HepG2 (cell line): ENCODE measurements around the gene NUP153. TPM values are rescaled to one million over a fixed set of nuclear protein-coding genes. Genes with fewer than 3 reads are reported as not detected.

Experiments
- ARNT ChIP-seq: fragments of 450-650 bp; IDR thresholded peaks from 2 replicates; pipeline ENCODE4 v1.6.1; 2017
- ATF7-NPFF ChIP-seq: sonication (generic); formaldehyde crosslinking; IDR thresholded peaks from 2 replicates; pipeline ENCODE4 v1.8.1; 2023; ENCODE audit warnings: mild to moderate bottlenecking, low read depth, missing genetic modification reagents, moderate library complexity
- CSRNP2 ChIP-seq: sonication (generic); formaldehyde crosslinking; conservative IDR thresholded peaks from 2 replicates; pipeline ENCODE4 v1.8.0; 2022; ENCODE audit warnings: low read depth, missing genetic modification reagents
- FOSL1 ChIP-seq: sonication (generic); formaldehyde crosslinking; IDR thresholded peaks from 2 replicates; pipeline ENCODE4 v1.9.0; 2021; ENCODE audit warnings: missing genetic modification reagents, borderline replicate concordance
- GTF2F1 ChIP-seq: fragments of 150-350 bp; IDR thresholded peaks from 2 replicates; pipeline ENCODE4 v1.6.1; 2014; ENCODE audit warnings: low read length
- KAT8 ChIP-seq: IDR thresholded peaks from 2 replicates; pipeline ENCODE4 v1.6.1; 2016; ENCODE audit warnings: missing genetic modification reagents, missing compliant biosample characterization
- KLF15 ChIP-seq: sonication (generic); formaldehyde crosslinking; IDR thresholded peaks from 2 replicates; pipeline ENCODE4 v1.8.1; 2023; ENCODE audit warnings: borderline replicate concordance, mild to moderate bottlenecking, inconsistent platforms, missing genetic modification reagents, mixed read lengths
- KMT2A ChIP-seq: sonication (generic); formaldehyde crosslinking; IDR thresholded peaks from 2 replicates; pipeline ENCODE4 v1.4.0; 2020; ENCODE audit warnings: missing genetic modification reagents
- LBX2 ChIP-seq: sonication (generic); formaldehyde crosslinking; IDR thresholded peaks from 2 replicates; pipeline ENCODE4 v1.5.0; 2020; ENCODE audit warnings: missing genetic modification reagents, mild to moderate bottlenecking, borderline replicate concordance
- MAFF ChIP-seq: IDR thresholded peaks from 2 replicates; pipeline ENCODE4 v1.6.1; 2011; ENCODE audit warnings: low read depth, low read length, improper control_type of control experiment
- NFE2L1 ChIP-seq: sonication (generic); formaldehyde crosslinking; IDR thresholded peaks from 2 replicates; pipeline ENCODE4 v1.4.0; 2020; ENCODE audit warnings: missing genetic modification reagents, mild to moderate bottlenecking, borderline replicate concordance
- NR3C1 ChIP-seq: sonication (generic); formaldehyde crosslinking; IDR thresholded peaks from 2 replicates; pipeline ENCODE4 v1.4.0; 2020; ENCODE audit warnings: missing genetic modification reagents
- PHB2 ChIP-seq: fragments of 450-650 bp; IDR thresholded peaks from 2 replicates; pipeline ENCODE4 v1.6.1; 2018; ENCODE audit not compliant: partially characterized antibody
- RORA ChIP-seq: sonication (generic); formaldehyde crosslinking; IDR thresholded peaks from 2 replicates; pipeline ENCODE4 v1.5.0; 2020; ENCODE audit warnings: mild to moderate bottlenecking, missing genetic modification reagents, moderate library complexity
- SMC3 ChIP-seq: IDR thresholded peaks from 2 replicates; pipeline ENCODE4 v1.6.1; 2011; ENCODE audit warnings: low read length, improper control_type of control experiment
- ZFP41 ChIP-seq: sonication (generic); formaldehyde crosslinking; IDR thresholded peaks from 2 replicates; pipeline ENCODE4 v1.4.0; 2020; ENCODE audit warnings: mild to moderate bottlenecking, missing genetic modification reagents, borderline replicate concordance
- ZNF451 ChIP-seq: sonication (generic); formaldehyde crosslinking; IDR thresholded peaks from 2 replicates; pipeline ENCODE4 v1.5.0; 2020; ENCODE audit warnings: mild to moderate bottlenecking, missing genetic modification reagents
- ZNF670 ChIP-seq: sonication (generic); formaldehyde crosslinking; IDR thresholded peaks from 2 replicates; pipeline ENCODE4 v1.8.0; 2022; ENCODE audit warnings: mild to moderate bottlenecking, missing genetic modification reagents, borderline replicate concordance
- ZNF790 ChIP-seq: sonication (generic); formaldehyde crosslinking; IDR thresholded peaks from 2 replicates; pipeline ENCODE4 v1.8.0; 2022; ENCODE audit warnings: missing genetic modification reagents, mild to moderate bottlenecking, borderline replicate concordance
- ZNF883 ChIP-seq: sonication (generic); formaldehyde crosslinking; IDR thresholded peaks from 2 replicates; pipeline ENCODE4 v1.5.1; 2020; ENCODE audit warnings: mild to moderate bottlenecking, missing genetic modification reagents; ENCODE audit errors: not compliant biosample characterization
- polyA plus RNA-seq, 8 experiments: library from polyadenylated mRNA; depleted of rRNA in 3 of 8; stranded (reverse) in 7 of 8; unstranded in 1 of 8; fragments of >200 nt; fragmentation: Illumina TruSeq in 4 of 8; extraction: Trizol in 4 of 8; gene quantifications; 2 replicates each; pipeline versions ENCODE4 v1.2.1 to v1.2.3, GENCODE V29; 2011 to 2016; ENCODE audit warnings: low read depth in 4 of 8, missing spikeins in 1 of 8, mixed read lengths in 1 of 8; ENCODE audit not compliant: insufficient read depth in 1 of 8
- total RNA-seq, 5 experiments: library from RNA; depleted of rRNA; stranded (reverse); fragments of >200 nt; fragmentation: Illumina TruSeq; extraction: Trizol; gene quantifications; 2 replicates each; pipeline ENCODE4 v1.2.3, GENCODE V29; 2016; ENCODE audit warnings: low read depth in 1 of 5
- TF ChIP-seq, protein P1 (sequence below): IDR thresholded peaks from 2 replicates; pipeline ENCODE4 v1.6.1; 2012; ENCODE audit warnings: inconsistent platforms
- TF ChIP-seq, protein P2 (sequence below): sonication (generic); formaldehyde crosslinking; IDR thresholded peaks from 2 replicates; pipeline ENCODE4 v1.4.0; 2020; ENCODE audit warnings: mild to moderate bottlenecking, missing genetic modification reagents, borderline replicate concordance

NUP153 gene
- total and polyA plus RNA-seq, 2 of the 13 experiments (the other 11 are each of a cell fraction or from before 2014, with no cell fraction given): 29.8 to 55.2 TPM

DNA sequence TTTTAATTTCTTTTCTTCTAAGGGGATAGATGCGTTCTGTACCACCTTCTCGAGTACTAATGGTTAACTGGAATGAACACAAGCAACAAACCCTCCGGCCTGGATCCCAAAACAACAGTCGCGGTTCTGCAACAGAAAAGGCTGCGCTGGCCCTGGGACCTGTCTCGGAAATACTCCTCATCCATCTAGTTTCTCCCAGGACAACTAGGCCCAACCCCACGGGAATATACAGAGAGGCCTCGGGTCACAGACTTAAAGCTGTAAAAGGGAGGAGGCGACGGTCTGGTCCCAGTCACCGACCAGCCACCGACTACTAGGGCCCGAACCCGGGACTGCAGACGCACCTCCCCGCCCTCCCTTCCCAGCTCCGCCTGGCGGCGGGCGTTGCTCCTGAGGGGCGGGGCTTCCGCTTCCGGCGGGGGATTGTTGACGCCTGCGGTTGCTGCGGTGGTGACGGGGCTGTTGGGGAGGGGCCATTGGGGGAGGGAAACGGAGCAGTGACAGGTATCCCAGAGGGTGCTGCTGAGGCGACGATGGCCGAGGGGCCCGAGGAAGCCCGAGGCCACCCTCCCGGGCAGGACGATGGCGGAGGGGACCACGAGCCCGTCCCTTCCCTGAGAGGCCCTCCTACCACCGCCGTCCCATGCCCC is 106.7 kb downstream of the NUP153 start, which contains the start of gene FAM8A1 (continued):
- TF ChIP-seq SMC3 (no peak; the same call in 1 of the 2 replicates), ATF7-NPFF (CRISPR knock-in tag) (peak; percentile 61), MAFF (no peak), GTF2F1 (no peak), RORA (CRISPR knock-in tag) (no peak), ARNT (no peak), KAT8 (CRISPR knock-in tag) (peak; percentile 89), ZNF670 (peak; percentile 98), FOSL1 (no peak), NFE2L1 (no peak), ZNF883 (CRISPR knock-in tag) (peak; percentile 68), ZFP41 (CRISPR knock-in tag) (no peak; the same call in 1 of the 2 replicates), LBX2 (CRISPR knock-in tag) (no peak), ZNF451 (CRISPR knock-in tag) (peak; percentile 77; the same call in 1 of the 2 replicates), KLF15 (peak; percentile 71; the same call in 1 of the 2 replicates), KMT2A (CRISPR knock-in tag) (no peak; the same call in 1 of the 2 replicates), CSRNP2 (CRISPR knock-in tag) (no peak), PHB2 (no peak), ZNF790 (CRISPR knock-in tag) (peak; percentile 96; the same call in 1 of the 2 replicates), NR3C1 (CRISPR knock-in tag) (no peak)
- TF ChIP-seq, protein P1, sequence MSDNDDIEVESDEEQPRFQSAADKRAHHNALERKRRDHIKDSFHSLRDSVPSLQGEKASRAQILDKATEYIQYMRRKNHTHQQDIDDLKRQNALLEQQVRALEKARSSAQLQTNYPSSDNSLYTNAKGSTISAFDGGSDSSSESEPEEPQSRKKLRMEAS: peak; percentile 59
- TF ChIP-seq, protein P2, sequence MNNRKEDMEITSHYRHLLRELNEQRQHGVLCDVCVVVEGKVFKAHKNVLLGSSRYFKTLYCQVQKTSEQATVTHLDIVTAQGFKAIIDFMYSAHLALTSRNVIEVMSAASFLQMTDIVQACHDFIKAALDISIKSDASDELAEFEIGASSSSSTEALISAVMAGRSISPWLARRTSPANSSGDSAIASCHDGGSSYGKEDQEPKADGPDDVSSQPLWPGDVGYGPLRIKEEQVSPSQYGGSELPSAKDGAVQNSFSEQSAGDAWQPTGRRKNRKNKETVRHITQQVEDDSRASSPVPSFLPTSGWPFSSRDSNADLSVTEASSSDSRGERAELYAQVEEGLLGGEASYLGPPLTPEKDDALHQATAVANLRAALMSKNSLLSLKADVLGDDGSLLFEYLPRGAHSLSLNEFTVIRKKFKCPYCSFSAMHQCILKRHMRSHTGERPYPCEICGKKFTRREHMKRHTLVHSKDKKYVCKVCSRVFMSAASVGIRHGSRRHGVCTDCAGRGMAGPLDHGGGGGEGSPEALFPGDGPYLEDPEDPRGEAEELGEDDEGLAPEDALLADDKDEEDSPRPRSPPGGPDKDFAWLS (CRISPR knock-in tag): no peak; the same call in 1 of the 2 replicates
